Right cardiac atrium (tissue), 5 donors: ENCODE results near the gene YWHAQ. TPM values are rescaled to one million over a fixed set of nuclear protein-coding genes. Genes with fewer than 3 reads are reported as not detected.
A peak's percentile ranks its signal among the peaks of the same experiment; 100 is the strongest.

Experiments used
- ATAC-seq, 2 donors: fragments of 200-7000 bp; cut with Tn5 transposase; one replicate each; pipeline versions ENCODE4 v1.8.0 to v1.9.1; 2020; ENCODE audit warnings: moderate library complexity in 2 of 2, mild to moderate bottlenecking in 1 of 2
- DNase-seq, 3 donors: peaks; one replicate each; pipeline ENCODE4 v3.0.0-alpha.2; 2020
- H3K27ac ChIP-seq: one replicate; pipeline ENCODE4 v1.5.1; 2013; ENCODE audit warnings: mild to moderate bottlenecking, low read length, control low read depth, moderate library complexity
- H3K27me3 ChIP-seq: one replicate; pipeline ENCODE4 v1.6.1; 2013; ENCODE audit not compliant: control insufficient read depth, insufficient read depth
- H3K4me1 ChIP-seq: one replicate; pipeline ENCODE4 v1.6.1; 2013; ENCODE audit warnings: low read length; ENCODE audit not compliant: control insufficient read depth, insufficient read depth
- H3K4me3 ChIP-seq: one replicate; pipeline ENCODE4 v1.5.1; 2013; ENCODE audit warnings: low read length, control low read depth
- H3K9me3 ChIP-seq: one replicate; pipeline ENCODE4 v1.6.1; 2013; ENCODE audit warnings: low read length; ENCODE audit not compliant: control insufficient read depth
- WGBS: extraction: QIAGEN DNeasy Blood & Tissue Kit; methylation state at CpG from one replicate; pipeline ENCODE4 v1.1.7; 2013; 5-methylcytosine and 5-hydroxymethylcytosine counted together
- intact Hi-C, 4 donors: fragments of 100-400 bp; cut with DNase I; formaldehyde crosslinking; loops; one replicate each; pipeline versions ENCODE4 v1.11.0 to v1.14.0; 2022 to 2023
- polyA plus RNA-seq: library from polyadenylated mRNA; stranded (reverse); fragments of 200-250 nt; gene quantifications from one replicate; pipeline ENCODE4 v1.2.3, GENCODE V29; 2013
- total RNA-seq, 4 donors: library from RNA; stranded (reverse); fragmentation: NEBNext Ultra II Directional; extraction: Animal tissue kit (Norgen Biotek cat#: 25700); gene quantifications; one replicate each; pipeline ENCODE4 v1.2.1, GENCODE V29; 2021
- donor health status: healthy with polysubstance abuse.
- donor health status: DM: no; HTN: yes; CAD: no.
- donor health status: DM: no; HTN: no; CAD: no.
- donor health status: DM: no; HTN: yes; CAD: no; lungs with severe emphysema.
- donor health status: DM: yes; HTN: yes; CAD: no.

The YWHAQ gene
- total and polyA plus RNA-seq, 5 donors = 128 to 201 (median 158) TPM

- H3K4me1 ChIP-seq = peaks cover 8% of the 10 kb centered on the region
- no peak for ATAC-seq
- no peak for DNase-seq
- H3K27me3 ChIP-seq = no peaks in the 10 kb centered on the region
- intact Hi-C loops = no loop called here
- H3K9me3 ChIP-seq = no peaks in the 10 kb centered on the region
- no peak overlapping the region for H3K4me3 ChIP-seq
- no peak overlapping the region for H3K27ac ChIP-seq
- 79% methylated on average over 5 of the region's 5 CpGs for WGBS
Observed at GRCh38 chr2:9547262-9547991, 83.4 kb downstream of the YWHAQ start.

GRCh38 chr2:9545502-9545901, 85.3 kb downstream of the YWHAQ start:
- intact Hi-C loops = no loop called here
- no peak overlapping the region for H3K4me3 ChIP-seq
- WGBS = 71% methylated on average over 5 of the region's 5 CpGs
- no peak overlapping the region for H3K27ac ChIP-seq
- DNase-seq (no peak), ATAC-seq (no peak)
- H3K4me1 ChIP-seq = peaks cover 8% of the 10 kb centered on the region
- no peaks in the 10 kb centered on the region for H3K9me3 ChIP-seq
- no peaks in the 10 kb centered on the region for H3K27me3 ChIP-seq

- H3K27me3 ChIP-seq = no peaks in the 10 kb centered on the region
- intact Hi-C loops = no loop called here
- DNase-seq = no peak
- H3K9me3 ChIP-seq = no peaks in the 10 kb centered on the region
- 25% methylated on average over 1 of the region's 1 CpG for WGBS
- H3K4me1 ChIP-seq = peaks cover 7% of the 10 kb centered on the region
- no peak overlapping the region for H3K4me3 ChIP-seq
- no peak for ATAC-seq
- no peak overlapping the region for H3K27ac ChIP-seq
Observed at GRCh38 chr2:9543557-9543956, 87.2 kb downstream of the YWHAQ start.

GRCh38 chr2:9539531-9539930, 91.3 kb downstream of the YWHAQ start:
- ATAC-seq (peak; percentile 66 to 82), DNase-seq (no peak)
- Histone ChIP-seq H3K4me3 (peak overlapping the region; percentile 18), H3K27ac (no peak overlapping the region), H3K9me3 (no peaks in the 10 kb centered on the region), H3K4me1 (no peaks in the 10 kb centered on the region), H3K27me3 (no peaks in the 10 kb centered on the region)
- intact Hi-C loops = no loop called here
- WGBS = 40% methylated on average over 5 of the region's 5 CpGs

- no peak for DNase-seq
- WGBS = 27% methylated on average over 2 of the region's 2 CpGs
- no peak overlapping the region for H3K4me3 ChIP-seq
Observed at GRCh38 chr2:9538000-9538507, 92.7 kb downstream of the YWHAQ start.

GRCh38 chr2:9536504-9536903, 94.3 kb downstream of the YWHAQ start:
- Histone ChIP-seq H3K27ac (no peak overlapping the region), H3K4me3 (no peak overlapping the region), H3K9me3 (no peaks in the 10 kb centered on the region), H3K4me1 (no peaks in the 10 kb centered on the region), H3K27me3 (no peaks in the 10 kb centered on the region)
- WGBS = 91% methylated on average over 6 of the region's 6 CpGs
- ATAC-seq (no peak), DNase-seq (no peak)
- intact Hi-C loops = no loop called here

More at GRCh38 chr2:9538000-9538507, 92.7 kb downstream of the YWHAQ start:
- intact Hi-C loops = no loop called here
- Histone ChIP-seq H3K4me1 (no peaks in the 10 kb centered on the region), H3K27me3 (no peaks in the 10 kb centered on the region), H3K27ac (no peak overlapping the region), H3K9me3 (no peaks in the 10 kb centered on the region)
- ATAC-seq = peak; percentile 28 to 57

- H3K27ac ChIP-seq = no peak overlapping the region
- intact Hi-C loops = no loop called here
- 55% methylated on average over 1 of the region's 1 CpG for WGBS
Observed at GRCh38 chr2:9535177-9535576, 95.6 kb downstream of the YWHAQ start.

More at GRCh38 chr2:9535177-9535576, 95.6 kb downstream of the YWHAQ start:
- Histone ChIP-seq H3K9me3 (no peaks in the 10 kb centered on the region), H3K4me1 (no peaks in the 10 kb centered on the region), H3K4me3 (no peak overlapping the region), H3K27me3 (no peaks in the 10 kb centered on the region)
- no peak for ATAC-seq
- no peak for DNase-seq

Other genes with a start within 250 kb of the YWHAQ start
- 100 to 1,000 TPM in 1 of 4 donors, 10 to 100 TPM in 3; 80.5 to 137 (median 84.2) TPM for gene ITGB1BP1, start 207.5 kb downstream of the YWHAQ start, total RNA-seq
- 126 TPM for gene ITGB1BP1, start 207.5 kb downstream of the YWHAQ start, polyA plus RNA-seq
- 10 to 100 TPM; 14.1 to 19.7 (median 16.1) TPM for gene CPSF3, start 207.3 kb downstream of the YWHAQ start, total RNA-seq
- 13.1 TPM for gene CPSF3, start 207.3 kb downstream of the YWHAQ start, polyA plus RNA-seq
- gene IAH1, start 156.4 kb downstream of the YWHAQ start, total RNA-seq = 10 to 100 TPM; 56.5 to 71.2 (median 62.4) TPM
- 98.2 TPM for gene IAH1, start 156.4 kb downstream of the YWHAQ start, polyA plus RNA-seq
- 10 to 100 TPM; 14.1 to 23.1 (median 15.8) TPM for gene ADAM17, start 75.2 kb downstream of the YWHAQ start, total RNA-seq
- gene ADAM17, start 75.2 kb downstream of the YWHAQ start, polyA plus RNA-seq = 7.1 TPM
- 10 to 100 TPM in 1 of 4 donors, 1 to 10 TPM in 3; 7.7 to 12.4 (median 9.4) TPM for gene TAF1B, start 212.5 kb upstream of the YWHAQ start, total RNA-seq
- gene TAF1B, start 212.5 kb upstream of the YWHAQ start, polyA plus RNA-seq = 2.9 TPM